RKO (cell line): ENCODE data around the gene PLA2G2D.

Experiments
- DNase-seq: peaks from one replicate; pipeline ENCODE4 v3.0.0-alpha.2; 2016; ENCODE audit warnings: low spot score

The PLA2G2D gene

DNA sequence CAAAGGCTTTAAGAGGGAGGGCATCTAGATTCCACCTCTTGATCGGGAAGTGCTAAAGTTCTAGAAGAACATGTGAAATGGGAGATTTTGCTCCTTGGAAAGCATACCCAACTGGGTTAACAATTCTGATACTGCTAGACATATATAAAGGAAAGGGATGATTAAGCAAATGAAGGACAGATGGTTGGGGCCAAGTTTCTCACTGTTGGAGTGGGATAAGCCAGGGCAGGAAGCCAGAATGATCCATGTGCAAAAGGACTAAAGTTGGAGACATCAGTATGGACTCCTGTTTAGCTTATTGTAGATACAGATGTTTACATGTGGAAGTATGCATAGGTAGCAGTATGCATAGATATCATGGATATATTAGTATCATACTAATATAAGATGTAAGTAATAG lies 32.5 kb downstream of the PLA2G2D start:
- no peak for DNase-seq

DNA sequence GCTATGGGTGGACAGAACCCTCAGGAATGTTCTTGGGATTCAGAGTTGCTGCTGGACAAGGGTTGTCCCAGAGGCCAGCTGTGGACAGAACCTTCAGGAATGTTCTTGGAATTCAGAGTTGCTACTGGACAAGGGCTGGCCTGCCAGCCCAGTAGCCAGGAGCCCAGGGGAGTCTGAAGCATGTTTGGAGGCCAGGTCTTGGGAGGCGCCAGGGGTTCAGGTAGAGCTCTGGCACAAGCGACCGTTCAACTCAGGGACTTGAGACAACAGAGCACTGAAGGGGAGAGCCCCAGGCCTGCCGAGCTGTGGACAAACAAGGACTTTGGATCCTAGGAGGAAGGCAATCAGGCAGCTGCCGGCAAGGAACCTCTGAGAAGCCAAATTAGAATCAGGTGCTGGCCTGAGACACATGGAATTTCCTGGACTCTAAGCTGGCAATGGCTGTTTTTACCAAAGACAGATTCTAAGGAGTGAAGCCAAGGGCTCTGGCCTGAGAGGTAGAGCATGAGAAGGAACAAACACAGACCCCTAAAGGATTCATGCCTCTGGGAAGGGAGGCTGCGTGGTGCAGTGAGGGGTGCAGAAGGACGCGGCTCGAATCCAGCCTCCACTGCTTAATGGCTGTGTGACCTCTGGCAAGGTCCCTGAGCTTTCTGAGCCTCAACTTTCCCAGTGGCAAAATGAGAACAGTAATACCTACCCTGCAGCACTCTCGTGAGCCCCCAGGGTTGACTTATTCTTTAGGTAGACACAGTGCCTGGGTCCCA lies 36.0 kb downstream of the PLA2G2D start:
- no peak for DNase-seq

DNA sequence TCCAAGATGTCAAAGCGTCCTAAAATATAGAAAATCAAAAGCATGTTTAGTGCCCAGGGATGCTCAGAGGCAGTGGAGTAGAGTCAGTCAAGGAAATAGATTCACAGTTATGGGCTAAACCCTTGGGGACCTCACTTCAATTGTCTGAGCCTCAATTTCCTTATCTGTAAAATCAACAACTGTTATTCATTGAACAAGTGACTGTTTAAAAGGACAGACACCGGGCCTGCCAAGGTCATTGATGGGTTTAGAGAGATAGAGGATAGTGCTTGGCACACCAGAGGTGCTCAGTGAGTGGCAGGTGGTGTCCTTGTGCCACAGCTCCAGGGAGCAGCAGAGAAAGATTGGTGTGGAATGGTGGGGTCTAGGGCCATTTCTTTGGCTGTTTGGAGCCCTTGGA lies 36.6 kb downstream of the PLA2G2D start:
- DNase-seq: no peak

DNA sequence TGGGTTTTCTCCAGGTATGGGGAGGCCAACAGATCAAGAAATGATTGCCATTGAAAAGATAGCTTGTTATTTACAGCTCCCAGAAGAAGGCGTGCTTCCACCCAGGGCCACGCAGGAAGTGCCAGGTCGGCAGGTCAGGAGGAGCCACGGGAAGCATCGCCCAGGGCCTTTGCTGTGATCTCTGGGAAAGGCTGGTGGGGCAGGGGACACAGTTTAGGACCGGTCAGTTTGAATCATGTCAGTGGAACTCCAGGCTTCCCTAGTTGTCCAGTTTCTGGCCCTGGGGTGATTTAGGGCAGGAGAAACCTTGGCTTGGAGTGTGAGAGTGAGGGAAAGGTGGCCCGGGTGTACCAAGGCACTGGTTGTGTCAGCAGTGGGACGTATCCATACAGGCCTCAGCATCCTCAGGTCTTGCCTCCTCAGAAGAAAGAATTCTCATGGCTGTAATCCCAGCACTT lies 38.0 kb downstream of the PLA2G2D start:
- DNase-seq: no peak

DNA sequence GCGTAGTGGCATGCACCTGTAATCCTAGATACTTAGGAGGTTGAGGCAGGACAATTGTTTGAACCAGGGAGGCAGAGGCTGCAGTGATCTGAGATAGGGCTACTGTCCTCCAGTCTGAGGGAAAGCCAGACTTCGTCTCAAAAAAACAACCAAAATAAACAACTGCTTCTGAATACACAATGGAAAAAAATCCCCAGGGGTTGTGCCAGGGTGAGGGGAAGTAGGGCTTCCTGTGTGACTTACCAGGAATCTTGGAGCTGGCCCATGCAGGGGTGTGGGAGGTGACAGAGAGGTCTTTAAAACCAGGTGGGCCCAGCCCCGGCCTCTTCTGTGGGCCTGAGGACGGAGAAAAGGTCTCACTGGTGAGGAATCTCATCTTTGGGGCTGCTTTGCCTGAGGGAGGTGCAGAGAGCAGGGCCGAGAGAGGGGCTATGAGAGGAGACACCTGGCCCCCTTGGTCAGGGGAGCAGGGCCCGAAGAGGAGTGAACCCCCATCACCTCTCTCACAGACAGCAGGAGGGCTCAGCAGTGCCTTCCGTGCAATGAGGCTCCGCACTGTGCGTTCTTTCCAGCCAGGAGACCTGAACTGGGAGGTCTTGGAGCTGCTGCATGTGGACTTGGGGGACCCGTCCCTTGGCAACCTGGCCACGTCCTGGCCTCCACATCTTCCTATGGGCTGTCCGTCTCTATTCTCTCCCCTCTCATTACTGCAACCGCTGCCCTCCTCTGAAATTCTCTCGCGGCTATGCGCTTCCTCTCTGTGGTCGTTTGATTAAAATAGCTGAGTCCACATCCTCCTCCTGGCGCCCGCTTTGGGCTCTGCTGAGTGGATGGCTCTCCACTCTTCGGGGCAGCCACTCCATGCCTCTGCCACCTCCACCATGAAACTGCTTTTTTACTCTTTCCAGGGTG lies 38.6 kb downstream of the PLA2G2D start:
- no peak for DNase-seq

DNA sequence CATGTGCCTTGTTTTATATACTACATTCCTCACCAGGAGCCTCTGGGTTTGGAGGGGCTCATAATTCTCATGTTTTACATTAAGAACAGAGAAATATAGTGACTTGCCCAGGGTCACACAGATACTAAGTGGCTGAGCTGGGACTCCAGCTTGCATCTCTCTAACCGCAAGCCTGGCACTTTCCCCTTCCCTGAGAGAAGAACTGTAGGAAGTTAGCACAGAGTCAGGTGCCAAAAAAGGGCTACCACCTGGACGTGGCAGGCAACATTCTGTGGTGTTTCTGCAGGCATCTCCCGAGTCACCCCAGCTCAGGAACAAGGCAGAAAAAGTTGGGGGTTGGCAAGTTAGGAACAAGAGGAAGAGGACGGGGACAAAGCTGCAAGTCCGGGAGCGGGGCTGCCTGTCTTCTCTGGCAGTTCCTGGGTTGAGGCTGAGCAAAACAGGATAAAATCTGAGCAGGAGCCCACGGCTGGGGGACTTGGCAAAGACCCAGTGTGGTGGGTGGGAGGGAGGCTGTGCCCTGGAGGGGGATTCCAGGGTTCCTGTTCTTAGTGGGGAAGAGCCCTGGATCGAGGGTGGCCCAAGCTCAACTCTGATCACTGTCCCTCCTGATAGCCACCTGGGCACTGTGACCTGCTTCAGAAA lies 39.6 kb downstream of the PLA2G2D start:
- DNase-seq: no peak

DNA sequence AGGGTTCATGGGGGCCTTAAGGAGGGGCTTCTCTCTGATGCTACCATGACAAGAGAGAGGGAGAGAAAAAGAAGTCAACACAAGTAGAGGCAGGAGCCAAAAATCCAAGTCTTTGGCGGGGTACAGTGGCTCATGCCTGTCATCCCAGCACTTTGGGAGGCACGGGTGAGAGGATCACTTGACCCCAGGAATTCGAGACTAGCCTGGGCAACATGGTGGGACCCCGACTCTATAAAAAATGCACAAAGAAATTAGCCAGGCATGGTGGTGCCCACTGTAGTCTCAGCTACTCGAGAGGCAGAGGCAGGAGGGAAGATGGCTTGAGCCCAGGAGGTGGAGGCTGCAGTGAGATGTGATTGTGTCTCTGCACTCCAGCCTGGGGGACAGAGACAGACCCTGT lies 40.6 kb downstream of the PLA2G2D start:
- no peak for DNase-seq

DNA sequence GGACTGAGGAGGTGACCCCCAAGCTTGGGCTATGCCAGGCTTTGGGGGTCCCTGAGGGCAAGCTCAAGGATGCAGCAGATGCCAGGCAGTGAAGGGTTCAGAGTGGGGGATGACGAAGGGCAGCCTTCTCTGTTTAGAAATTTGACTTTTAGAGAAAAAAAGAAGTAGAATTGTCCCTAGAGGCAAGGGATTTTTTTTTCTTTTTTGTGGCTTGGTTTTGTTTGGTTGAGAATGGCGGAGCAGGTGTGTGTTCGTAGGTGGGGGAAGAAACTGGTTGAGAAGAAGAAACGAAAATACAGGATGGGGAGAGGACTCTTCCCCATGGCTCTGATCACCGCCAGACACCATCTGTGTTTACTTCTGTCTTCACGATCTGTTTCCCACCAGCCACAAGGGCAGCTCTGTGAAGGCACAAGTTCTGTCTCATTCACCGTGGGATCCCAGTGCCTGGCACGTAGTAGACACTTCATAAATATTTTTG lies 41.1 kb downstream of the PLA2G2D start:
- no peak for DNase-seq

DNA sequence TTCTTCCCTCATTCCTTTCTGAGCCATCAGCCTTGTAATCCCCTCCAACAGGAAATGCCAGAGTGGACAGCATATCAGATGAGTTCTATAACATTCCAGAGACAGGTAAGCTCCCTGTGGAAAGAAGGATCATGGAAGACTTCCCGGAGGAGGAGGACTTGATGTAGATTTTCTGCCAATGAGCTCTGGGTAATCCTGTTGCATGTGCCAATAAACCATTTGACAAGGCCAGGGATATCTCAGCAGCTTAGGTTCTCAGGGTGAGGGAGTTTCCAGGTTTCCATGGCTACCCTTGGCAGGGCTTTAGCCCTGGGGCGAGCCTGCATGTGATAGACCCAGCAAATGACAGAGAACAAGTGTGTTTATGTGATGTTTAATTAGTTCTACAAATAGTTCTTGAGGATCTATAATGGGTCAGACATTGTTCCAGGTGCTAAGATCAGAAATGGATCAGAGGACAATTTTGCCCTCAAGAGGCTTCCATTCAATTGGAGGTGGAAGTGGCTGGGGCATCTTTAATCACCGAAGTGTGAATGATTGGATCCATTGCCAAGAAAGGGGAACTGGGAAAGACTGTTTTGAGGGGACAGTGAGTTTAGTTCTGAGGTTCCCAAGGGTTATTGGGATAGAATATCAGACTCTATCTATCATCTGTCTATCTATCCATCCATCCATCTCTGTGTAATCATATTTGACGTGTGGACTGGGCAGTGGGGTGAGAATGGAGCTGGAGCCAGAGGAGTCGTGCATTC lies 42.5 kb downstream of the PLA2G2D start:
- no peak for DNase-seq

DNA sequence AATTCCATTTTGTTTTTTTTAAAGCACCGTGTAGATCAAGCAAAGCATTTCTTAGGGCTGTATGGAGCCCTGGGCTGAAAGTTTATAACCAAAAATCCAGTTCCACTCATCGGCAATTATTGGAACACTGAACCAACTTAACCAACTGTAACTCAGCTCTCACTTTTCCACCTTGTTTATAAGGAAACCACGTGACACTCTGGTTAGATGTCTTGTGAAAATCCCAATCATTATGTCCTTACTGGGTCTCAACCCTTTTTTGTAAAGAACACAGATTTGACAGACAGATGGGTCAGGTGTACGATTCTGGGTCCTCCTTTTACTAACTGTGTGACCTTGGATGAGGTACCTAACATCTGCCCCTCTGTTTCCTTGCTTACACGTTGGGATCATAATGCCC lies 43.1 kb downstream of the PLA2G2D start:
- no peak for DNase-seq

DNA sequence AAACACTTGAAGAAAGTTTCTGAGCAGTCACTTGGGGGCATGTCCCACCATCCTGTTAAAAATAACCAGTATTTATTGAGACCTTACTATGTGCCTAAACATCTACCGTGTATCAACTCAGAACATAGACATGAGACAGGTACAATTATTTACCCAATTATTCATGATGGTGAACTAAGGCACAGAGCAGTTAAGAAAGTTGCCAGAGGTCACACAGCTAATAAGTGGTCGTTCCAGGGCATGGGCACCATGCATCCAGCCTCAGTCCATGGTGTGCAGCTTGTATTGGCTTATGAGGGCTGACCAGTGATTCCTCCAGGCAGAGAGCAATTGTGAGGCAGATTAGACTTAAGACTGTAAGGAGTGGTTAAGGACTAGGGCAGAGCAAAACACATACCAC lies 44.0 kb downstream of the PLA2G2D start:
- DNase-seq: no peak

DNA sequence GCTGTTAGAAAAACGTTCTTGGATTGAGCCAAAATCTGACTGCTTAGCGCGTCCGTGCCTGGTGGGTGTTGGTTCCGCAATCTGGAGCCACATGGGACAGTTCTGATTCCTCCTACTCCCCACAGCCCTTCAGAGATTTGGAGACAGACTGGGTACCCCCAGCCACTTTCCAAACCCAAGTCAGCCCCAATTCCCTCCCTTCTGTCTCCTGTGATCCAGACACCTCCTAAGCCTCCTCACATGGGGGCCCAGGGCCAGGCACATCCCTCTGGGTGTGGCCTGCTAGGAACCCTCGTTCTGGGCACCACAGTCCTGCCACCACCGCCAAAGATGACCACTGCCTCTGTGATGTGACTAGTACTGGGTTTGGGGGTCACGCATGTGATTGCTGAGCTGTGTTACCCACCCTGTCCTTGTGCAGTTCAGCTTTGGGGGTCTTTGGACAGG lies 44.6 kb downstream of the PLA2G2D start:
- no peak for DNase-seq

DNA sequence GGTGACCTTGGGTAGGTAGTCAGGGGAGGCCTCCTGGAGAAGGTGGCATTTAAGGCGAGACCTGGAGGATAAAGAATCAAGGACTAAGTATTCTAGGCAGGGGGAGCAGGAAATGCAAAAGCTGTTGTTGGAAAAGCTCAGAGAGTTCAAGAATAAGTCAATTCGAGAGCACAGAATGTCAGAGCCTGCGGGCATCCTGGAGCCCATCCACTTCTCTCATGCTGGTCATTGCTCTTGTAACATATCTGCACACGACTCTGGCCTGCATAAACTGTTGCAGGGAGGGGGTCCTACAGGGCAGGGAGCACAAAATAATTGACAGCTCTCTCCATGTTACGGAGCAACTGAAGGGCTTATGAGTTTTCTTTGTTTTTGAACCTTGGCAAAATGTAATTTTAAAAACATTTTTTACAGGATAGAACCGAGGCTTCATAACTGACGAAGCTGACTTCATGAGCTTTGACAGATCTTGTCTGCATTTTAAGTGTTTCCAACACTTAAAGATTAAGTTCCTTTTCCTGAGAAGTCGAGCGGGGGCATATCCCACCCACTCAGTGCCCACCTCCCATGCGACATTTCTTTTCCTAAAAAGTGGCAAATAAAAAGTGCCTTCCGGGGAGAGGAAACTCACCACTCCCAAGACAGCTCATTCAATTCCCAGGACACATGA lies 45.1 kb downstream of the PLA2G2D start:
- DNase-seq: no peak

DNA sequence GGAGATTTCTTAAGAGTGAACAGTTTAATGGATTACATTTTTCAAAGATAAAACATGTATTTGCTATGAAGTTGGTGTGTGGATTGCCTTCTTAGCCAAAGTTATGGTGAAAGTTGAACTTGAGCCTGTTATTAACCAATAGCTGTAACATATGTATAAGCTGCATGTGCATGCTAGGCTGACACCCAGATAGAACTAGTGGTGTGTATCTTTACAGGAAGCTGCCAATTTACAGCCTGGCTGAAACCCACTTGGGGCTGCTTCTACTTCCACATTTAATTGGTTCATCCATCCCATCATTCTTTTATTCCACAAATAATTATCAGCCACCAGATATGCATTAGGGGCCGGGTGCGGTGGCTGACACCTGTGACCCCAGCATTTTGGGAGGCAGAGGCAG lies 46.1 kb downstream of the PLA2G2D start:
- no peak for DNase-seq

DNA sequence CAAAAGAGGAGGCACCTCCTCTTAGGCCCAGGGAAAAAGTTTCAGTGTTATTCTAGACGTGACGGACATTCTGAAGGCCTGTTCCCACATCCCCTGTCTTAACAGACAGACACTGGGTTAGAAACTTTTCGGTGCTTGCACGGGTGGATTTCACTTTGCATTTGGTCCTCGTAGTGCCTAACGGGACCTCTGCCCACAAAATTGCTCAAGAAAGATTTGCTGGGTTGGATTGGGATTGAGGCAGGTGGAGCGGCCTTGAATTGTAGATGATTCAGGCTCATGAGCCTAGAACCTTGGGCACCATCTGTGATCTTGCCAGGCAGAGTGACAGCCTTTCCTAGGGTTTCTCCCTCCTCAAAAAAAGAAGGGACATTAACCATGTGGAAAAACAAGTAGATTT lies 46.6 kb downstream of the PLA2G2D start:
- DNase-seq: no peak

DNA sequence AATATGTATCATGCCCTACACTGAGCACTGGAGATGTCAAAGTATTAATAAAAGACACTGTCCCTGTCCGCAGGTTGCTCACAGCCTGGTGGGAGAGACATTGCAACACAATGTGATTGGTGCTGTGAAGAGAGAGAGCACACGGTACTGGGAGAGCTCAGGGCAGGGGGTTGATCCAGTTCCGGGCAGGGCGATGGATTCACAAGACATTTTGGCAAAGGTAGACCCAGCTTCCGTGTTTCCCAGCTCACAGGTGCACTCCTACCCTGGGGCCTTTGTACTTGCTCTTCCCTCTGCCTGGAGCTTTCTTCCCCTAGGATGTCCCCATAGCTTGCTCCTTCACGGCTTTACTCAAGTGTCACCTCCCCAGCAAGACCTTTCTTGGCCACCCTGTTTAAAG lies 47.9 kb downstream of the PLA2G2D start:
- no peak for DNase-seq

DNA sequence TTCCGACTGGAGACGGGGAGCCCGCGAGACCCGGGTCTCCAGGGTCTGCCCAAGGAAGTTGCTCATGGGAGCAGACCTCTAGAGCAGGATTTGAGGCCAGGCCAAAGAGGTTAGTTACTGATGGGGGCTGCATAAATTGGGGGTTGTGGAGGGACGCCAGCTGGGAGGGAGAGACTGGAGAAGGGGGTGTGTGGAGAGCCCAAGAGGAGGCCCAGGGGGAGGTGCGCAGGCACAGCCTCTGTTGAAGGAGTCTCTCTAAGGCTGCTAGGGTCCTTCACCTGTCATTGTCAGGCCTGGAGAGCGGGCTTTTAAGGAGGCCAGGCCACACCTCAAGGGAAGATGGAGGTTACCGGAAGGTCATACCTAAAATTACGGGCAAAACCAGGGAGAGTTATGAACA lies 49.0 kb downstream of the PLA2G2D start:
- no peak for DNase-seq

DNA sequence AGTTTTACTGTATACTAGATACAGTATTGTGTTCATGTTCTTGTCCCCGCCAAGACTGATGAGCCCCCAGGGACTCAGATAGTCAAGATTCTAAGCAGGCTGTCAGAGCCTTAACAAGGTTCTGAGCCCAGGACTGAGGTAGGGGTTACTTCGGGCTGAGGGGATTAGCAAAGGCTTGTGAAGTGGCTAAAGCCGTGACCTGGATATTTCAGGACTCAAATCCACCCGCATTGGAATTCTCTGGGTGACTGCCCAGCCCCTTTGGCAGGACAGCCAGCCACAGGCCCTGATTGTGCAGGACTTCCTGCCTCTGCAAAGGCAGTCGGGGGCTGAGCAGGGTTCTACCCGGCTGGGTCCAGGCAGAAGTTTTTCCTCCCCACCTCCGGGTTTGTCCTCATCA lies 49.5 kb downstream of the PLA2G2D start, which contains the start of gene PLA2G5:
Gene PLA2G5 (plus strand): TSS at position 321 of the 400 bp plus-strand sequence. CDS start 14,637 bp downstream, outside the sequence.
- DNase-seq: no peak

DNA sequence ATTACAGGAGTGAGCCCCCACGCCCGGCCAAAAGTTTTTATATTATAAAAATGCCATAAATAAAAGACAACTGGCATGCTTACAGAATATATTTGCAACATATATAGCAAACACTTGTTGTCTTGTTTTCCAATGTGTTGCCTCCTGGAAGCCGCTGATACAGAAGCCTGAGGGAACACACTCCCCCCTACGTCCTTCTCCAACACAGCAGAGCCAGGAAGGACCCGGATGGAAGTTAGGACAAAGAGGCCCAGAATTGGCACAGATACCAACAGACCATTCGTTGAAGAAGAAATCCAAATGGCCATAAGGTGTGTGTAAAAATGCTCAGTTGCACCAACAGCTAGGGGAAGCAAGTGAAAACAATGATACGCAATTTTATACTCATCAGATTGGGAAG lies 50.6 kb downstream of the PLA2G2D start:
- DNase-seq: no peak

DNA sequence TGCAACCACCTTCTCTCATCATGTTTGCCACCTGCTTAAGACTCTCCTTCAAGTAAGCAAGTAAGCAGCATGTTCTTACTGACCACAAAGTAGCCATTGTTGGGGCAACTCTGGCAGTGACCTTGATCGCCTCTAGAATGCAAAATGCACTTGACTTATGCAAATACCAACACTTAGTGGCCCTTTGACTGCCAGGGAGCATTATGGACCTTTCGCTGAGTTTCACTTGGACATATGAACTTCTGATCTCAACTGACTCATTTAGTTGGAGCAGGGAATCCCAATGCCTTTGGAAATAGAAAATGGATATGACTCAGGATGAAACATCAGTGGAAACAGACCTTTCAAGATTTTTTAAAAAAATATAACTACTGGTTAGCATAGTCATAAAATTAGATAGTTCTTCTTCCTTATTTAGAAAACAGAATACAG lies 55.5 kb downstream of the PLA2G2D start:
- DNase-seq: peak; percentile 84
